ENCODE measurements around the gene NFIC.

- TF ChIP-seq CTCF (IDR thresholded peaks at IDR 0.05) (no peak), POLR2A (IDR thresholded peaks at IDR 0.05) (no peak)
Observed at GRCh38 chr19:3479834-3480215, 113.4 kb downstream of the NFIC start.
